ENCODE data around the gene RPS17. TPM values are rescaled to one million over a fixed set of nuclear protein-coding genes. Genes with fewer than 3 reads are reported as not detected.

The RPS17 gene
- total and polyA plus RNA-seq, 2 donors (not counting 1 experiment from before 2014, with no cell fraction given), result 2,297 to 5,877 TPM

DNA sequence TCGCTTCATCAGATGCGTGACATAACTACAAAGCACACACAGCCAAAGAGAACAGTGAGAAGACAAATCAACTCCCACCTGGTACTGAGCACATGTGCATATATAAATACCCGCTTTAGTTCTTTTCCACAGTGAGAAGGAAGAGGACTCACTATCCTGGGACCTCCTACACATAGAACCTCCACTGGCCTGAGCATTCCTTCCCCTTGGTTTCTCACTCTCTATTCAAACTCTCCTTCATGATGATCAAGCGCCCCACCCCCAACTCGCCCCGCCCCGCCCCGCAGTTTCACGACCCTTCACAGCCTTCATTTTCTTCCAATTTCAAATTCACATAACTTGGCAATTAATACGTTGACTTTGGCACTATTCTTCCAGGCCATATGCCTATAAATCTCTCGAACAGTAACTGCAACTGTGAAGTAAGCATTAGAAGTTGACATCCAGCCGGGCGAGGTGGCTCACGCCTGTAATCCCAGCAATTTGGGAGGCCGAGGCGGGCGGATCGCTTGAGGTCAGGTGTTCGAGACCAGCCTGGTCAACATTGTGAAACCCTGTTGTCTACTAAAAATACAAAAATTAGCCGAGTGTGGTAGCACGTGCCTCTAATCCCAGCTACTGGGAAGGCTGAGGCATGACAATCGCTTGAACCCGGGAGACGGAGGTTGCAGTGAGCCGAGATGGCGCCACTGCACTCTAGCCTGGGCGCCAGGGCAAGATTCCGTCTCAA is 1.1 kb downstream of the RPS17 start:
- ChIA-PET CTCF (interaction anchor here (1.1 to 6.0 kb wide), 6 partner anchors 8 to 528 kb away, joined by 3 to 52 read pairs (median 4); partner anchors contain the start of gene BTBD1), POLR2A (interaction anchor here (1.7 to 2.3 kb wide), 4 partner anchors 8 to 447 kb away, joined by 5 to 17 read pairs (median 10); partner anchors contain the start of genes RAMAC and WHAMM)
- peak overlapping the region; percentile 72 to 85 for H3K27ac ChIP-seq (ENCODE audit: low read length in 2 of 2)
- no peak for ATAC-seq (ENCODE audit: low read depth)
- peaks cover 22% of the 10 kb centered on the region for H3K4me1 Mint-ChIP-seq
- WGBS (ENCODE audit: insufficient coverage), result 17% methylated on average over 22 of the region's 28 CpGs
- H3K36me3 ChIP-seq (replicated peaks in 1 of 2; ENCODE audit: control extremely low read depth in 1 of 2, control insufficient read depth in 1 of 2, extremely low read depth in 1 of 2, insufficient read depth in 2 of 2, low read length in 1 of 2), result peaks cover 0 to 36% of the 10 kb centered on the region in 2 experiments
- peaks cover 11% of the 10 kb centered on the region for H3K79me2 ChIP-seq (ENCODE audit: control insufficient read depth, insufficient read depth, low read length)
- H3K4me2 ChIP-seq (replicated peaks; ENCODE audit: low read depth, low read length, poor library complexity, severe bottlenecking), result peak overlapping the region; percentile 72
- peak overlapping the region in 4 of 5 experiments; percentile 66 to 93 (median 84) for H3K4me3 ChIP-seq (ENCODE audit: control extremely low read depth in 1 of 5, extremely low read depth in 1 of 5, insufficient read depth in 1 of 5, low read depth in 2 of 5, low read length in 4 of 5)
- H3K9me3 Mint-ChIP-seq (ENCODE audit: insufficient read depth), result no peaks in the 10 kb centered on the region
- H3K27me3 Mint-ChIP-seq, result no peaks in the 10 kb centered on the region
- H3K4me1 ChIP-seq (ENCODE audit: control insufficient read depth in 2 of 2, insufficient read depth in 2 of 2, low read length in 2 of 2), result peaks cover 10 to 23% of the 10 kb centered on the region in 2 donors
- no peaks in the 10 kb centered on the region for H3K9me3 ChIP-seq (ENCODE audit: control extremely low read depth in 1 of 3, control insufficient read depth in 2 of 3, insufficient read depth in 1 of 3, low read length in 2 of 3)
- DNase-seq, result peak; percentile 16
- peaks cover 0 to 2% (median 0%) of the 10 kb centered on the region in 4 experiments for H3K27me3 ChIP-seq (replicated peaks in 1 of 4; ENCODE audit: control extremely low read depth in 1 of 4, control insufficient read depth in 3 of 4, insufficient read depth in 4 of 4, low read length in 3 of 4)
- peak overlapping the region; percentile 86 for H3K9ac ChIP-seq (ENCODE audit: low read length)
- H3K27ac Mint-ChIP-seq, result peak overlapping the region; percentile 98
- intact Hi-C loops (cut with micrococcal nuclease), result no loop called here
- TF ChIP-seq CTCF (IDR thresholded peaks at IDR 0.05) (no peak), EZH2 (IDR thresholded peaks at IDR 0.05; ENCODE audit: borderline replicate concordance, insufficient read depth, low read depth, low read length, poor library complexity, severe bottlenecking) (no peak)
- peak overlapping the region; percentile 99 for H3K4me3 Mint-ChIP-seq
- peak overlapping the region; percentile 98 for H2AFZ ChIP-seq (ENCODE audit: insufficient read depth, low read depth, low read length, poor library complexity, severe bottlenecking)
- H4K20me1 ChIP-seq (ENCODE audit: control insufficient read depth, insufficient read depth, low read length, poor library complexity, severe bottlenecking), result peaks cover 26% of the 10 kb centered on the region

DNA sequence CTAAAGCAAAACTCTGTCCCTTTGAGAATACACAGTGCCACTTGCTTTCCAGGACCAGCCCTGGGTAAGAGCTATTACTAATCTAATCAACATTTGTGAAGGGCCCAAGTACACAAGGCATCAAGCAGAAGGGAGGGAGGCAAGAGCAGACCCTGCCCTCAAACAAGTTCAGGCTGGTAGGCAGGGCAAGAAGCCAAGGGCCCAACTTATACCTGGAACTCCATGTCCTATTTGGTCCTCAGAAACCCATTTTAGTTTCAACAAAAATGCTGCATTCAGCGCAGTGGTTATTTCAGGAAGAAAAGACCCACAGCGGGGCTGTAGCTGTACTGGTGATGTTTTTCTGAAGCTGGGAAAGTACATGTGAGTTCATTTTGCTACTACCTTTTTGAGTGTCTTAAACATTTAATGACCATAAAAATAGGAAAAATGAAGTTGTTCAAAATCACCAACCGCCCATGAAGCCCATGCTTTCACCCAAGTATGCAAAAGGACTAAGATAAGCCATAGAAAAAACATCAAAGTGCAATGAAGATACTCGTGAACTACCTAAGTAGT is 2.8 kb downstream of the RPS17 start:
- H3K4me1 ChIP-seq (ENCODE audit: control insufficient read depth in 2 of 2, insufficient read depth in 2 of 2, low read length in 2 of 2), result peaks cover 10 to 23% of the 10 kb centered on the region in 2 donors
- ChIA-PET CTCF (interaction anchor here (1.1 kb wide), 1 partner anchor 448 kb away, joined by 3 read pairs; no protein-coding TSS in a partner anchor), POLR2A (no interaction called here)
- TF ChIP-seq EZH2 (IDR thresholded peaks at IDR 0.05; ENCODE audit: borderline replicate concordance, insufficient read depth, low read depth, low read length, poor library complexity, severe bottlenecking), result no peak
- TF ChIP-seq CTCF (IDR thresholded peaks at IDR 0.05), result no peak
- H3K9me3 ChIP-seq (ENCODE audit: control extremely low read depth in 1 of 3, control insufficient read depth in 2 of 3, insufficient read depth in 1 of 3, low read length in 2 of 3), result no peaks in the 10 kb centered on the region
- Mint-ChIP-seq H3K27me3 (no peaks in the 10 kb centered on the region), H3K4me3 (peak overlapping the region; percentile 47), H3K4me1 (peaks cover 22% of the 10 kb centered on the region), H3K27ac (peak overlapping the region; percentile 29), H3K9me3 (ENCODE audit: insufficient read depth) (no peaks in the 10 kb centered on the region)
- intact Hi-C loops (cut with micrococcal nuclease), result no loop called here
- H3K4me3 ChIP-seq (ENCODE audit: control extremely low read depth in 1 of 5, extremely low read depth in 1 of 5, insufficient read depth in 1 of 5, low read depth in 2 of 5, low read length in 4 of 5), result no peak overlapping the region
- H4K20me1 ChIP-seq (ENCODE audit: control insufficient read depth, insufficient read depth, low read length, poor library complexity, severe bottlenecking), result peaks cover 26% of the 10 kb centered on the region
- no peak overlapping the region for H2AFZ ChIP-seq (ENCODE audit: insufficient read depth, low read depth, low read length, poor library complexity, severe bottlenecking)
- H3K9ac ChIP-seq (ENCODE audit: low read length), result no peak overlapping the region
- DNase-seq (peak; percentile 8), ATAC-seq (ENCODE audit: low read depth) (no peak)
- H3K36me3 ChIP-seq (replicated peaks in 1 of 2; ENCODE audit: control extremely low read depth in 1 of 2, control insufficient read depth in 1 of 2, extremely low read depth in 1 of 2, insufficient read depth in 2 of 2, low read length in 1 of 2), result peaks cover 0 to 36% of the 10 kb centered on the region in 2 experiments
- 64% methylated on average over 1 of the region's 4 CpGs for WGBS (ENCODE audit: insufficient coverage)
- no peaks in the 10 kb centered on the region for H3K27me3 ChIP-seq (replicated peaks in 1 of 4; ENCODE audit: control extremely low read depth in 1 of 4, control insufficient read depth in 3 of 4, insufficient read depth in 4 of 4, low read length in 3 of 4)
- H3K79me2 ChIP-seq (ENCODE audit: control insufficient read depth, insufficient read depth, low read length), result peaks cover 11% of the 10 kb centered on the region
- no peak overlapping the region for H3K27ac ChIP-seq (ENCODE audit: low read length in 2 of 2)
- no peak overlapping the region for H3K4me2 ChIP-seq (replicated peaks; ENCODE audit: low read depth, low read length, poor library complexity, severe bottlenecking)

Measured in B cell (primary cell).